Liver (tissue), 9 donors: ENCODE data around the gene CDK15. TPM values are rescaled to one million over a fixed set of nuclear protein-coding genes. Genes with fewer than 3 reads are reported as not detected.

ENCODE experiments used
- DNase-seq: peaks from one replicate; pipeline ENCODE4 v3.0.0-alpha.2; 2017; ENCODE audit warnings: low spot score
- H3K27ac ChIP-seq, 2 donors: one replicate each; pipeline ENCODE4 v1.7.0; 2013; ENCODE audit warnings: inconsistent platforms in 2 of 2, low read length in 2 of 2, control low read depth in 1 of 2, low read depth in 1 of 2, mild to moderate bottlenecking in 1 of 2
- H3K27me3 ChIP-seq, 4 donors: one replicate each; pipeline versions ENCODE4 v1.6.1 to v1.7.0; 2013; ENCODE audit warnings: low read length in 3 of 4, inconsistent platforms in 1 of 4, mild to moderate bottlenecking in 1 of 4, moderate library complexity in 1 of 4; ENCODE audit not compliant: control insufficient read depth in 4 of 4, insufficient read depth in 4 of 4
- H3K36me3 ChIP-seq, 4 donors: one replicate each; pipeline versions ENCODE4 v1.6.1 to v1.7.0; 2013; ENCODE audit warnings: low read length in 3 of 4, mild to moderate bottlenecking in 3 of 4, low read depth in 1 of 4, moderate library complexity in 1 of 4; ENCODE audit not compliant: control insufficient read depth in 4 of 4, insufficient read depth in 3 of 4
- H3K4me1 ChIP-seq, 4 donors: one replicate each; pipeline versions ENCODE4 v1.6.1 to v1.7.0; 2013; ENCODE audit warnings: low read length in 3 of 4, mild to moderate bottlenecking in 3 of 4, moderate library complexity in 1 of 4; ENCODE audit not compliant: control insufficient read depth in 4 of 4, insufficient read depth in 4 of 4
- H3K4me3 ChIP-seq, 3 donors: one replicate each; pipeline versions ENCODE4 v1.6.1 to v1.7.0; 2013; ENCODE audit warnings: low read length in 3 of 3, control low read depth in 1 of 3, low read depth in 1 of 3, mild to moderate bottlenecking in 1 of 3
- H3K9ac ChIP-seq, 2 donors: one replicate each; pipeline ENCODE4 v1.7.0; 2013; ENCODE audit warnings: low read length in 2 of 2, mild to moderate bottlenecking in 2 of 2, moderate library complexity in 2 of 2, control low read depth in 1 of 2, low read depth in 1 of 2
- H3K9me3 ChIP-seq, 4 donors: one replicate each; pipeline versions ENCODE4 v1.6.1 to v1.7.0; 2013; ENCODE audit warnings: low read length in 3 of 4; ENCODE audit not compliant: control insufficient read depth in 4 of 4
- EGR1 ChIP-seq, 2 donors: IDR thresholded peaks; 2 replicates each; pipeline ENCODE4 v1.6.1; 2016 to 2018; ENCODE audit warnings: antibody characterized with exemption in 2 of 2, low read depth in 2 of 2
- FOXA1 ChIP-seq: IDR thresholded peaks from 2 replicates; pipeline ENCODE4 v1.6.1; 2016; ENCODE audit warnings: antibody characterized with exemption
- FOXA2 ChIP-seq: IDR thresholded peaks from 2 replicates; pipeline ENCODE4 v1.6.1; 2016; ENCODE audit warnings: antibody characterized with exemption
- GABPA ChIP-seq, 2 donors: IDR thresholded peaks in 1 of 2; conservative IDR thresholded peaks in 1 of 2; 2 replicates each; pipeline ENCODE4 v1.6.1; 2016; ENCODE audit warnings: antibody characterized with exemption in 2 of 2, mild to moderate bottlenecking in 1 of 2, moderate library complexity in 1 of 2
- HNF4A ChIP-seq, 2 donors: conservative IDR thresholded peaks; 2 replicates each; pipeline ENCODE4 v1.6.1; 2016; ENCODE audit warnings: antibody characterized with exemption in 2 of 2, mild to moderate bottlenecking in 2 of 2
- HNF4G ChIP-seq: IDR thresholded peaks from 2 replicates; pipeline ENCODE4 v1.6.1; 2016; ENCODE audit warnings: antibody characterized with exemption
- JUND ChIP-seq, 2 donors: IDR thresholded peaks; 2 replicates each; pipeline ENCODE4 v1.6.1; 2016; ENCODE audit warnings: antibody characterized with exemption in 2 of 2
- NR2F2 ChIP-seq: IDR thresholded peaks from 2 replicates; pipeline ENCODE4 v1.6.1; 2016; ENCODE audit warnings: antibody characterized with exemption
- RAD21 ChIP-seq, 2 donors: IDR thresholded peaks; 2 replicates each; pipeline ENCODE4 v1.6.1; 2016; ENCODE audit warnings: antibody characterized with exemption in 2 of 2, mild to moderate bottlenecking in 2 of 2
- RXRA ChIP-seq, 2 donors: IDR thresholded peaks; 2 replicates each; pipeline ENCODE4 v1.6.1; 2017 to 2018; ENCODE audit warnings: antibody characterized with exemption in 2 of 2, mild to moderate bottlenecking in 1 of 2
- SP1 ChIP-seq: IDR thresholded peaks from 2 replicates; pipeline ENCODE4 v1.6.1; 2018; ENCODE audit warnings: antibody characterized with exemption, mild to moderate bottlenecking
- TAF1 ChIP-seq: conservative IDR thresholded peaks from 2 replicates; pipeline ENCODE4 v1.6.1; 2016; ENCODE audit warnings: antibody characterized with exemption, mild to moderate bottlenecking
- YY1 ChIP-seq: IDR thresholded peaks from 2 replicates; pipeline ENCODE4 v1.6.1; 2016; ENCODE audit warnings: antibody characterized with exemption, mild to moderate bottlenecking
- WGBS: extraction: QIAGEN DNeasy Blood & Tissue Kit; methylation state at CpG from one replicate; pipeline ENCODE4 v1.1.7; 2013; 5-methylcytosine and 5-hydroxymethylcytosine counted together
- polyA plus RNA-seq, 2 donors: library from polyadenylated mRNA; stranded (reverse) in 1 of 2; unstranded in 1 of 2; fragments of 200-250 nt in 1 of 2; fragments of >200 nt in 1 of 2; fragmentation: Nextera tagmentation in 1 of 2; extraction: Ambion mirVana in 1 of 2; gene quantifications; one replicate each; pipeline versions ENCODE4 v1.2.1 to v1.2.3, GENCODE V29; 2013 to 2015
- total RNA-seq, 2 donors: library from RNA; depleted of rRNA; stranded (reverse); fragments of >200 nt; gene quantifications; one replicate each; pipeline ENCODE4 v1.2.3, GENCODE V29; 2014
- TF ChIP-seq, protein P1 (sequence below): IDR thresholded peaks from 2 replicates; pipeline ENCODE4 v1.6.1; 2016; ENCODE audit warnings: antibody characterized with exemption
- TF ChIP-seq, protein P2 (sequence below): IDR thresholded peaks from 2 replicates; pipeline ENCODE4 v1.6.1; 2016; ENCODE audit warnings: antibody characterized with exemption
- TF ChIP-seq, protein P3 (sequence below): IDR thresholded peaks from 2 replicates; pipeline ENCODE4 v1.6.1; 2016; ENCODE audit warnings: antibody characterized with exemption
- TF ChIP-seq, protein P4 (sequence below): IDR thresholded peaks from 2 replicates; pipeline ENCODE4 v1.6.1; 2016; ENCODE audit warnings: antibody characterized with exemption, mild to moderate bottlenecking
- TF ChIP-seq, protein P5 (sequence below): fragments of 150-350 bp; IDR thresholded peaks from 2 replicates; pipeline ENCODE4 v1.5.1; 2017; ENCODE audit warnings: improper control_type of control experiment, low read depth, low read length; ENCODE audit not compliant: missing input control
- donor health status: healthy.
- donor health status: healthy.
- donor health status: healthy.
- donor health status: healthy.
- donor health status: healthy.

CDK15 gene
- total and polyA plus RNA-seq, 4 donors = under 0.01 to 0.47 (median 0.06) TPM; not detected in 1

DNA sequence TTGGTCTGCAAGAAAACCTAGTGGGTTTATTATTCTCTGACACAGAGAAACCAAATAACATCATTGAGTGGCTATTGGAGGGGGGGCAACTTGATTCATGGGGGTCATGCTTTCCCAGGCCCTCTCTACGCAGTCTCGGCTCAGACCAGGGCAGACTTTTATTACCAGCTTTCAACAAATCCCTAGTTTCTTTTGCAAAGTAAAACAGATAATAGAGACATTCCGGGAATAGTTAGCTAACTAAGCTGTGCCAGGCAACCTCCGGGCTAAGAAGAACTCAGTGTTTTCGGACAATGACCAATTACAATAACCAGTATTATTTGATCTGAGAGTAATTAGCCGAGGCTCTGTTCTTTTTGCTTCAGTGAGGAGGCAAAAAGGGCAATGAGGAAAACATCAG, 66.3 kb downstream of the CDK15 start:
- Histone ChIP-seq H3K4me1 (no peaks in the 10 kb centered on the region), H3K9me3 (no peaks in the 10 kb centered on the region), H3K9ac (no peak overlapping the region), H3K27ac (no peak overlapping the region), H3K36me3 (no peaks in the 10 kb centered on the region), H3K27me3 (no peaks in the 10 kb centered on the region), H3K4me3 (no peak overlapping the region)
- TF ChIP-seq, protein P1, sequence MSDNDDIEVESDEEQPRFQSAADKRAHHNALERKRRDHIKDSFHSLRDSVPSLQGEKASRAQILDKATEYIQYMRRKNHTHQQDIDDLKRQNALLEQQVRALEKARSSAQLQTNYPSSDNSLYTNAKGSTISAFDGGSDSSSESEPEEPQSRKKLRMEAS = no peak
- TF ChIP-seq RXRA (IDR thresholded peaks at IDR 0.05) (no peak), FOXA1 (no peak), TAF1 (no peak), SP1 (no peak), JUND (IDR thresholded peaks at IDR 0.05) (no peak), GABPA (IDR thresholded peaks at IDR 0.05 in 1 of 2, conservative IDR thresholded peaks at IDR 0.05 in 1 of 2) (no peak), HNF4A (conservative IDR thresholded peaks at IDR 0.05) (no peak), EGR1 (IDR thresholded peaks at IDR 0.05; ENCODE audit: low read depth in 2 of 2) (no peak), YY1 (no peak), FOXA2 (no peak), HNF4G (no peak), RAD21 (IDR thresholded peaks at IDR 0.05) (no peak), NR2F2 (no peak)
- TF ChIP-seq, protein P2, sequence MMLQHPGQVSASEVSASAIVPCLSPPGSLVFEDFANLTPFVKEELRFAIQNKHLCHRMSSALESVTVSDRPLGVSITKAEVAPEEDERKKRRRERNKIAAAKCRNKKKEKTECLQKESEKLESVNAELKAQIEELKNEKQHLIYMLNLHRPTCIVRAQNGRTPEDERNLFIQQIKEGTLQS = no peak
- TF ChIP-seq, protein P3, sequence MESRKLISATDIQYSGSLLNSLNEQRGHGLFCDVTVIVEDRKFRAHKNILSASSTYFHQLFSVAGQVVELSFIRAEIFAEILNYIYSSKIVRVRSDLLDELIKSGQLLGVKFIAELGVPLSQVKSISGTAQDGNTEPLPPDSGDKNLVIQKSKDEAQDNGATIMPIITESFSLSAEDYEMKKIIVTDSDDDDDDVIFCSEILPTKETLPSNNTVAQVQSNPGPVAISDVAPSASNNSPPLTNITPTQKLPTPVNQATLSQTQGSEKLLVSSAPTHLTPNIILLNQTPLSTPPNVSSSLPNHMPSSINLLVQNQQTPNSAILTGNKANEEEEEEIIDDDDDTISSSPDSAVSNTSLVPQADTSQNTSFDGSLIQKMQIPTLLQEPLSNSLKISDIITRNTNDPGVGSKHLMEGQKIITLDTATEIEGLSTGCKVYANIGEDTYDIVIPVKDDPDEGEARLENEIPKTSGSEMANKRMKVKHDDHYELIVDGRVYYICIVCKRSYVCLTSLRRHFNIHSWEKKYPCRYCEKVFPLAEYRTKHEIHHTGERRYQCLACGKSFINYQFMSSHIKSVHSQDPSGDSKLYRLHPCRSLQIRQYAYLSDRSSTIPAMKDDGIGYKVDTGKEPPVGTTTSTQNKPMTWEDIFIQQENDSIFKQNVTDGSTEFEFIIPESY = no peak
- TF ChIP-seq, protein P4, sequence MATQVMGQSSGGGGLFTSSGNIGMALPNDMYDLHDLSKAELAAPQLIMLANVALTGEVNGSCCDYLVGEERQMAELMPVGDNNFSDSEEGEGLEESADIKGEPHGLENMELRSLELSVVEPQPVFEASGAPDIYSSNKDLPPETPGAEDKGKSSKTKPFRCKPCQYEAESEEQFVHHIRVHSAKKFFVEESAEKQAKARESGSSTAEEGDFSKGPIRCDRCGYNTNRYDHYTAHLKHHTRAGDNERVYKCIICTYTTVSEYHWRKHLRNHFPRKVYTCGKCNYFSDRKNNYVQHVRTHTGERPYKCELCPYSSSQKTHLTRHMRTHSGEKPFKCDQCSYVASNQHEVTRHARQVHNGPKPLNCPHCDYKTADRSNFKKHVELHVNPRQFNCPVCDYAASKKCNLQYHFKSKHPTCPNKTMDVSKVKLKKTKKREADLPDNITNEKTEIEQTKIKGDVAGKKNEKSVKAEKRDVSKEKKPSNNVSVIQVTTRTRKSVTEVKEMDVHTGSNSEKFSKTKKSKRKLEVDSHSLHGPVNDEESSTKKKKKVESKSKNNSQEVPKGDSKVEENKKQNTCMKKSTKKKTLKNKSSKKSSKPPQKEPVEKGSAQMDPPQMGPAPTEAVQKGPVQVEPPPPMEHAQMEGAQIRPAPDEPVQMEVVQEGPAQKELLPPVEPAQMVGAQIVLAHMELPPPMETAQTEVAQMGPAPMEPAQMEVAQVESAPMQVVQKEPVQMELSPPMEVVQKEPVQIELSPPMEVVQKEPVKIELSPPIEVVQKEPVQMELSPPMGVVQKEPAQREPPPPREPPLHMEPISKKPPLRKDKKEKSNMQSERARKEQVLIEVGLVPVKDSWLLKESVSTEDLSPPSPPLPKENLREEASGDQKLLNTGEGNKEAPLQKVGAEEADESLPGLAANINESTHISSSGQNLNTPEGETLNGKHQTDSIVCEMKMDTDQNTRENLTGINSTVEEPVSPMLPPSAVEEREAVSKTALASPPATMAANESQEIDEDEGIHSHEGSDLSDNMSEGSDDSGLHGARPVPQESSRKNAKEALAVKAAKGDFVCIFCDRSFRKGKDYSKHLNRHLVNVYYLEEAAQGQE = no peak
- TF ChIP-seq, protein P5, sequence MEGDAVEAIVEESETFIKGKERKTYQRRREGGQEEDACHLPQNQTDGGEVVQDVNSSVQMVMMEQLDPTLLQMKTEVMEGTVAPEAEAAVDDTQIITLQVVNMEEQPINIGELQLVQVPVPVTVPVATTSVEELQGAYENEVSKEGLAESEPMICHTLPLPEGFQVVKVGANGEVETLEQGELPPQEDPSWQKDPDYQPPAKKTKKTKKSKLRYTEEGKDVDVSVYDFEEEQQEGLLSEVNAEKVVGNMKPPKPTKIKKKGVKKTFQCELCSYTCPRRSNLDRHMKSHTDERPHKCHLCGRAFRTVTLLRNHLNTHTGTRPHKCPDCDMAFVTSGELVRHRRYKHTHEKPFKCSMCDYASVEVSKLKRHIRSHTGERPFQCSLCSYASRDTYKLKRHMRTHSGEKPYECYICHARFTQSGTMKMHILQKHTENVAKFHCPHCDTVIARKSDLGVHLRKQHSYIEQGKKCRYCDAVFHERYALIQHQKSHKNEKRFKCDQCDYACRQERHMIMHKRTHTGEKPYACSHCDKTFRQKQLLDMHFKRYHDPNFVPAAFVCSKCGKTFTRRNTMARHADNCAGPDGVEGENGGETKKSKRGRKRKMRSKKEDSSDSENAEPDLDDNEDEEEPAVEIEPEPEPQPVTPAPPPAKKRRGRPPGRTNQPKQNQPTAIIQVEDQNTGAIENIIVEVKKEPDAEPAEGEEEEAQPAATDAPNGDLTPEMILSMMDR = no peak
- 88% methylated on average over 6 of the region's 6 CpGs for WGBS
- no peak for DNase-seq
